ENCODE results near the gene ABCA5. TPM values are rescaled to one million over a fixed set of nuclear protein-coding genes. Genes with fewer than 3 reads are reported as not detected.

The ABCA5 gene
- polyA plus RNA-seq, 1 donor (not counting 4 experiments of a cell fraction or from before 2014, with no cell fraction given) = 11.1 TPM

- no peak overlapping the region for H2AFZ ChIP-seq (ENCODE audit: control insufficient read depth, low read length)
- no peak for FAIRE-seq
These were observed 36.7 kb upstream of the ABCA5 start for GRCh38 chr17:69363488-69364210.

GRCh38 chr17:69361156-69361555 is 34.2 kb upstream of the ABCA5 start:
- H3K9me1 ChIP-seq (ENCODE audit: control insufficient read depth, extremely low read depth, insufficient read depth, low read length) = no peaks in the 10 kb centered on the region
- no peak overlapping the region for H3K4me2 ChIP-seq (ENCODE audit: control insufficient read depth, extremely low read depth, insufficient read depth, low read depth, low read length)
- no peak overlapping the region for H3K4me3 ChIP-seq (ENCODE audit: control insufficient read depth in 2 of 3, extremely low read depth in 1 of 3, insufficient read depth in 2 of 3, low read depth in 1 of 3, low read length in 3 of 3)
- H3K4me1 ChIP-seq (ENCODE audit: control insufficient read depth, extremely low read depth, insufficient read depth, low read length) = no peaks in the 10 kb centered on the region
- no peak for FAIRE-seq
- H3K9me3 ChIP-seq (ENCODE audit: control insufficient read depth, low read depth, low read length) = no peaks in the 10 kb centered on the region
- TF ChIP-seq CTCF (optimal IDR thresholded peaks at IDR 0.05 in 1 of 3, IDR thresholded peaks at IDR 0.05 in 1 of 3, conservative IDR thresholded peaks at IDR 0.05 in 1 of 3; ENCODE audit: extremely low read depth in 1 of 3, insufficient read depth in 2 of 3, low read length in 3 of 3) = no peak
- TF ChIP-seq EZH2 (IDR thresholded peaks at IDR 0.05; ENCODE audit: low read length) = no peak
- no peaks in the 10 kb centered on the region for H3K27me3 ChIP-seq (ENCODE audit: control insufficient read depth, extremely low read depth, insufficient read depth, low read length)
- H3K36me3 ChIP-seq (ENCODE audit: control insufficient read depth in 2 of 2, extremely low read depth in 1 of 2, insufficient read depth in 2 of 2, low read length in 2 of 2) = no peaks in the 10 kb centered on the region
- no peaks in the 10 kb centered on the region for H4K20me1 ChIP-seq (ENCODE audit: control insufficient read depth, extremely low read depth, insufficient read depth, low read length)
- no peak for DNase-seq (ENCODE audit: low read depth, low spot score)
- dilution Hi-C loops (cut with MboI; ENCODE audit: extremely low pct_ligation_motif_present, low sequenced_read_pairs) = no loop called here
- no peak overlapping the region for H3K27ac ChIP-seq (ENCODE audit: control insufficient read depth, insufficient read depth, low read length)
- H2AFZ ChIP-seq (ENCODE audit: control insufficient read depth, low read length) = no peak overlapping the region
- H3K79me2 ChIP-seq (ENCODE audit: control insufficient read depth, insufficient read depth, low read length) = no peaks in the 10 kb centered on the region
- no peak overlapping the region for H3K9ac ChIP-seq (ENCODE audit: control insufficient read depth, extremely low read depth, insufficient read depth, low read length)

More at GRCh38 chr17:69363488-69364210, 36.7 kb upstream of the ABCA5 start:
- Histone ChIP-seq H3K9me1 (ENCODE audit: control insufficient read depth, extremely low read depth, insufficient read depth, low read length) (no peaks in the 10 kb centered on the region), H3K27ac (ENCODE audit: control insufficient read depth, insufficient read depth, low read length) (no peak overlapping the region), H3K36me3 (ENCODE audit: control insufficient read depth in 2 of 2, extremely low read depth in 1 of 2, insufficient read depth in 2 of 2, low read length in 2 of 2) (no peaks in the 10 kb centered on the region), H3K9me3 (ENCODE audit: control insufficient read depth, low read depth, low read length) (no peaks in the 10 kb centered on the region), H3K4me2 (ENCODE audit: control insufficient read depth, extremely low read depth, insufficient read depth, low read depth, low read length) (no peak overlapping the region), H4K20me1 (ENCODE audit: control insufficient read depth, extremely low read depth, insufficient read depth, low read length) (no peaks in the 10 kb centered on the region), H3K9ac (ENCODE audit: control insufficient read depth, extremely low read depth, insufficient read depth, low read length) (no peak overlapping the region), H3K27me3 (ENCODE audit: control insufficient read depth, extremely low read depth, insufficient read depth, low read length) (no peaks in the 10 kb centered on the region), H3K4me3 (ENCODE audit: control insufficient read depth in 2 of 3, extremely low read depth in 1 of 3, insufficient read depth in 2 of 3, low read depth in 1 of 3, low read length in 3 of 3) (no peak overlapping the region), H3K4me1 (ENCODE audit: control insufficient read depth, extremely low read depth, insufficient read depth, low read length) (no peaks in the 10 kb centered on the region), H3K79me2 (ENCODE audit: control insufficient read depth, insufficient read depth, low read length) (no peaks in the 10 kb centered on the region)
- dilution Hi-C loops (cut with MboI; ENCODE audit: extremely low pct_ligation_motif_present, low sequenced_read_pairs) = no loop called here
- TF ChIP-seq CTCF (optimal IDR thresholded peaks at IDR 0.05 in 1 of 3, IDR thresholded peaks at IDR 0.05 in 1 of 3, conservative IDR thresholded peaks at IDR 0.05 in 1 of 3; ENCODE audit: extremely low read depth in 1 of 3, insufficient read depth in 2 of 3, low read length in 3 of 3) (no peak), EZH2 (IDR thresholded peaks at IDR 0.05; ENCODE audit: low read length) (no peak)
- DNase-seq (ENCODE audit: low read depth, low spot score) = no peak

Measured in keratinocyte (primary cell).